Heart left ventricle (tissue), 13 donors: ENCODE data around the gene FAHD2B.

Experiments
- POLR2A ChIP-seq, 2 donors: fragments of 450-650 bp; IDR thresholded peaks; one replicate each; pipeline ENCODE4 v1.6.1; 2017; ENCODE audit warnings: antibody characterized with exemption in 2 of 2, mild to moderate bottlenecking in 2 of 2, moderate library complexity in 2 of 2
- TF ChIP-seq, protein P1 (sequence below), 12 donors: fragments of 200-600 bp; sonication (generic) in 4 of 12; IDR thresholded peaks; one replicate each; pipeline versions ENCODE4 v1.5.0 to v1.8.0; 2018 to 2022; ENCODE audit warnings: antibody characterized with exemption in 12 of 12, mild to moderate bottlenecking in 5 of 12
- donor health status: ischemic (EF 13 %, LVEDD 7.1; RV severe dilation, severe dysfunction).
- donor health status: DM: no; HTN: yes; CAD: no.
- donor health status: DM: no; HTN: no; CAD: no.
- donor health status: ischemic (EF 25% LVEDD 6.9; RV normal size, moderate dysfunction).
- donor health status: ischemic (EF 25% LVEDD 5.7; RV mildly dilated, moderate dysfunction).
- donor health status: ischemic (EF 35%, LVEDD 5.7; RV mildly dilated, moderate dysfunction).
- donor health status: nonischemic (EF 11% LVEDD 7.7; RV severe dilation, severe dysfunction).
- donor health status: DM: yes; HTN: yes; CAD: no.
- donor health status: PGD.
- donor health status: ischemic (EF 29% LVEDD 5.4; RV normal size, mild dysfunction).
- donor health status: nonischemic (EF 23%, LVEDD 6.1; RV moderate dilation, normal function).

DNA sequence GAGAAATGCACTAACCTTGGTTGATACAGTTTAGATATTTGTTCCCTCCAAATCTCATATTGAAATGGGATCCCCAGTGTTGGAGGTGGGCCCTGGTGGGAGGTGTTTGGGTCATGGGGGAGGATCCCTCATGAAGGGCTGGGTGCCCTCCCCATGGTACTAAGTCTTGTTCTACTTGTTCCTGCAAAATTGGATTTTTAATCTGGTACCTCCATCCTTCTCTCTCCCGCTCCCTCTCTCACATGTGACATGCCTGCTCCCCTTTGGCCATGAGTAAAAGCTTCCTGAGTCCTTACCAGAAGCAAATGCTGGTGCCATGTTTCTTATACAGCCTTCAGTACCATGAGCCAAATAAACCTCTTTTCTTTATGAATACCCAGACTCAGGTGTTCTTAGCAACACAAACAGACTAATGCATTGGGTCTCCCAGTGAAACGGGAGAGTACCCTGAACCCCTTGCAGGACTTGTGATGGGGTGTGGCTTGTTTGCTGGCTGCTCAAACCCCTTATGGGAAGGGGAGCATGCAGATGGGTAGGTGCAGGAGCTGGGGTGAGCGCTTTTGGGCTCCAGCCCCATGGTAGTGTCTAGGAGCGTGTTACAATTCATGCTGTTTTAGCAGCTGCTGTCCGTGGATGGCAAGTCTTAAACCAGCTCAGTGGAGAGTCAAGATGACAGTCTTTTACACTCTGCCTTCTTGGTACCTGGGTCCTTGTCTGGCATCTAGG lies 27.2 kb downstream of the FAHD2B start:
- TF ChIP-seq, protein P1, sequence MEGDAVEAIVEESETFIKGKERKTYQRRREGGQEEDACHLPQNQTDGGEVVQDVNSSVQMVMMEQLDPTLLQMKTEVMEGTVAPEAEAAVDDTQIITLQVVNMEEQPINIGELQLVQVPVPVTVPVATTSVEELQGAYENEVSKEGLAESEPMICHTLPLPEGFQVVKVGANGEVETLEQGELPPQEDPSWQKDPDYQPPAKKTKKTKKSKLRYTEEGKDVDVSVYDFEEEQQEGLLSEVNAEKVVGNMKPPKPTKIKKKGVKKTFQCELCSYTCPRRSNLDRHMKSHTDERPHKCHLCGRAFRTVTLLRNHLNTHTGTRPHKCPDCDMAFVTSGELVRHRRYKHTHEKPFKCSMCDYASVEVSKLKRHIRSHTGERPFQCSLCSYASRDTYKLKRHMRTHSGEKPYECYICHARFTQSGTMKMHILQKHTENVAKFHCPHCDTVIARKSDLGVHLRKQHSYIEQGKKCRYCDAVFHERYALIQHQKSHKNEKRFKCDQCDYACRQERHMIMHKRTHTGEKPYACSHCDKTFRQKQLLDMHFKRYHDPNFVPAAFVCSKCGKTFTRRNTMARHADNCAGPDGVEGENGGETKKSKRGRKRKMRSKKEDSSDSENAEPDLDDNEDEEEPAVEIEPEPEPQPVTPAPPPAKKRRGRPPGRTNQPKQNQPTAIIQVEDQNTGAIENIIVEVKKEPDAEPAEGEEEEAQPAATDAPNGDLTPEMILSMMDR (IDR thresholded peaks at IDR 0.05) = no peak
- no peak for TF ChIP-seq POLR2A (IDR thresholded peaks at IDR 0.05)
